ENCODE measurements around the gene MPV17L2. TPM values are rescaled to one million over a fixed set of nuclear protein-coding genes. Genes with fewer than 3 reads are reported as not detected.

Gene MPV17L2
- total and polyA plus RNA-seq, 4 donors: 3.6 to 28.0 (median 14.1) TPM

DNA sequence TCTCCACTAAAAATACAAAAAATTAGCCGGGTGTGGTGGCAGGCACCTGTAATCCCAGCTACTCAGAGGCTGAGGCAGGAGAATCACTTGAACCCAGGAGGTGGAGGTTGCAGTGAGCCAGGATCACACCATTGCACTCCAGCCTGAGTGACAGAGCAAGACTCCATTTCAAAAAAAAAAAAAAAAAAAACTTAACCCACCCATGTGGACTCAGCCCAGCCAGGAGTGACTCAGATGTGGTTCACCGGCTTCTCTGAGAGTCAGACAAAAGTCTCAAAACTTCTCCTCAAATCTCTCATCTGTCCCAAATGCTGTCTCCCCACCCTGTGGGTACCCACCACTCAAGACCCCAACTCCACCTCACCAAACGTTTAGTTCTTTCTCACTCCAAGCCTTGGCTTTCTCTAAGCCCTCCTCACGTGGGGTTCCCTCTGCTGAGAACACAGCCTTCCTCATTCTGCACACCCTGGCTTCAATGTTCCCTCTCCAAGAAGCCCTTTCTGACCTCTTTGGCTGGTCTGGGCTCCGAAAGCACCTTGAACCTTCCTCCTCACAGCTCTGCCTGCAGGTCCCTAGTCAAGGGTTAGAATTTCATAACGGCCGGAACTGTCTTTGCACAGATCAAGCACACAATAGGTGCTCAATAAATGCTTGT lies 21.9 kb downstream of the MPV17L2 start:
- 76% methylated on average over 7 of the region's 7 CpGs for WGBS
- TF ChIP-seq HNF4G (IDR thresholded peaks at IDR 0.05): no peak
- no peak for TF ChIP-seq RXRA (IDR thresholded peaks at IDR 0.05)
- TF ChIP-seq HNF4A (conservative IDR thresholded peaks at IDR 0.05): no peak
- no peak for TF ChIP-seq JUND (IDR thresholded peaks at IDR 0.05)
- no peak for TF ChIP-seq EGR1 (IDR thresholded peaks at IDR 0.05; ENCODE audit: low read depth in 2 of 2)
- TF ChIP-seq FOXA2 (IDR thresholded peaks at IDR 0.05): no peak
- TF ChIP-seq RAD21 (IDR thresholded peaks at IDR 0.05): no peak
- TF ChIP-seq GABPA (IDR thresholded peaks at IDR 0.05 in 1 of 2, conservative IDR thresholded peaks at IDR 0.05 in 1 of 2): no peak
- no peak for TF ChIP-seq NR2F2 (IDR thresholded peaks at IDR 0.05)

DNA sequence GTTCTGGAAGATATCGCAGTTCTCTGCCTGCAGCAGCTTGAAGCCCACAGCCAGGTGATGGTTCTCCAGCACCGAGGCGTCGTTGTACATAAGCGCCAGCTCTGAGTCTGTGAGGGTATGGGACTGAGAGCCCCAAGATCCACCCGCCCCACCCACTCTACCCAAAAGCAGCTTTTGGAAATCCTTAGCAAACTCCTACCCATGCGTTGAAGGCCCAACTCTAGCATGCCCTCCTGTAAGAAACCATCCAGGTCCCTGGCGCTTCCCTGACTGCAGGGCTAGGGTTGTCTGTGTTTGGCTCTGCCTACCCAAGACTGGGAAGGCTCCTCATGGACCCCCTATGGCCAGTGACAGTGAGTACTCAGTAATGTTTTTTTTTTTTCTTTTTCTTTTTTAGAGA lies 23.8 kb downstream of the MPV17L2 start:
- no peaks in the 10 kb centered on the region for H3K9me3 ChIP-seq (ENCODE audit: control insufficient read depth in 4 of 4, low read length in 3 of 4)
- H3K27me3 ChIP-seq (ENCODE audit: control insufficient read depth in 4 of 4, insufficient read depth in 4 of 4, low read length in 3 of 4): no peaks in the 10 kb centered on the region
- H3K4me1 ChIP-seq (ENCODE audit: control insufficient read depth in 4 of 4, insufficient read depth in 4 of 4, low read length in 3 of 4): no peaks in the 10 kb centered on the region
- H3K4me3 ChIP-seq (ENCODE audit: low read depth in 1 of 3, low read length in 3 of 3): no peak overlapping the region
- TF ChIP-seq RAD21 (IDR thresholded peaks at IDR 0.05) (no peak), HNF4A (conservative IDR thresholded peaks at IDR 0.05) (no peak), GABPA (IDR thresholded peaks at IDR 0.05 in 1 of 2, conservative IDR thresholded peaks at IDR 0.05 in 1 of 2) (no peak), YY1 (IDR thresholded peaks at IDR 0.05) (no peak), JUND (IDR thresholded peaks at IDR 0.05) (no peak), EGR1 (IDR thresholded peaks at IDR 0.05; ENCODE audit: low read depth in 2 of 2) (no peak), RXRA (IDR thresholded peaks at IDR 0.05) (no peak)
- TF ChIP-seq, protein P1, sequence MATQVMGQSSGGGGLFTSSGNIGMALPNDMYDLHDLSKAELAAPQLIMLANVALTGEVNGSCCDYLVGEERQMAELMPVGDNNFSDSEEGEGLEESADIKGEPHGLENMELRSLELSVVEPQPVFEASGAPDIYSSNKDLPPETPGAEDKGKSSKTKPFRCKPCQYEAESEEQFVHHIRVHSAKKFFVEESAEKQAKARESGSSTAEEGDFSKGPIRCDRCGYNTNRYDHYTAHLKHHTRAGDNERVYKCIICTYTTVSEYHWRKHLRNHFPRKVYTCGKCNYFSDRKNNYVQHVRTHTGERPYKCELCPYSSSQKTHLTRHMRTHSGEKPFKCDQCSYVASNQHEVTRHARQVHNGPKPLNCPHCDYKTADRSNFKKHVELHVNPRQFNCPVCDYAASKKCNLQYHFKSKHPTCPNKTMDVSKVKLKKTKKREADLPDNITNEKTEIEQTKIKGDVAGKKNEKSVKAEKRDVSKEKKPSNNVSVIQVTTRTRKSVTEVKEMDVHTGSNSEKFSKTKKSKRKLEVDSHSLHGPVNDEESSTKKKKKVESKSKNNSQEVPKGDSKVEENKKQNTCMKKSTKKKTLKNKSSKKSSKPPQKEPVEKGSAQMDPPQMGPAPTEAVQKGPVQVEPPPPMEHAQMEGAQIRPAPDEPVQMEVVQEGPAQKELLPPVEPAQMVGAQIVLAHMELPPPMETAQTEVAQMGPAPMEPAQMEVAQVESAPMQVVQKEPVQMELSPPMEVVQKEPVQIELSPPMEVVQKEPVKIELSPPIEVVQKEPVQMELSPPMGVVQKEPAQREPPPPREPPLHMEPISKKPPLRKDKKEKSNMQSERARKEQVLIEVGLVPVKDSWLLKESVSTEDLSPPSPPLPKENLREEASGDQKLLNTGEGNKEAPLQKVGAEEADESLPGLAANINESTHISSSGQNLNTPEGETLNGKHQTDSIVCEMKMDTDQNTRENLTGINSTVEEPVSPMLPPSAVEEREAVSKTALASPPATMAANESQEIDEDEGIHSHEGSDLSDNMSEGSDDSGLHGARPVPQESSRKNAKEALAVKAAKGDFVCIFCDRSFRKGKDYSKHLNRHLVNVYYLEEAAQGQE (IDR thresholded peaks at IDR 0.05): no peak
- TF ChIP-seq, protein P2, sequence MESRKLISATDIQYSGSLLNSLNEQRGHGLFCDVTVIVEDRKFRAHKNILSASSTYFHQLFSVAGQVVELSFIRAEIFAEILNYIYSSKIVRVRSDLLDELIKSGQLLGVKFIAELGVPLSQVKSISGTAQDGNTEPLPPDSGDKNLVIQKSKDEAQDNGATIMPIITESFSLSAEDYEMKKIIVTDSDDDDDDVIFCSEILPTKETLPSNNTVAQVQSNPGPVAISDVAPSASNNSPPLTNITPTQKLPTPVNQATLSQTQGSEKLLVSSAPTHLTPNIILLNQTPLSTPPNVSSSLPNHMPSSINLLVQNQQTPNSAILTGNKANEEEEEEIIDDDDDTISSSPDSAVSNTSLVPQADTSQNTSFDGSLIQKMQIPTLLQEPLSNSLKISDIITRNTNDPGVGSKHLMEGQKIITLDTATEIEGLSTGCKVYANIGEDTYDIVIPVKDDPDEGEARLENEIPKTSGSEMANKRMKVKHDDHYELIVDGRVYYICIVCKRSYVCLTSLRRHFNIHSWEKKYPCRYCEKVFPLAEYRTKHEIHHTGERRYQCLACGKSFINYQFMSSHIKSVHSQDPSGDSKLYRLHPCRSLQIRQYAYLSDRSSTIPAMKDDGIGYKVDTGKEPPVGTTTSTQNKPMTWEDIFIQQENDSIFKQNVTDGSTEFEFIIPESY (IDR thresholded peaks at IDR 0.05): no peak
- TF ChIP-seq, protein P3, sequence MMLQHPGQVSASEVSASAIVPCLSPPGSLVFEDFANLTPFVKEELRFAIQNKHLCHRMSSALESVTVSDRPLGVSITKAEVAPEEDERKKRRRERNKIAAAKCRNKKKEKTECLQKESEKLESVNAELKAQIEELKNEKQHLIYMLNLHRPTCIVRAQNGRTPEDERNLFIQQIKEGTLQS (IDR thresholded peaks at IDR 0.05): no peak
- H3K36me3 ChIP-seq (ENCODE audit: control insufficient read depth in 4 of 4, insufficient read depth in 3 of 4, low read depth in 1 of 4, low read length in 3 of 4): no peaks in the 10 kb centered on the region
- no peak overlapping the region for H3K9ac ChIP-seq (ENCODE audit: low read depth in 1 of 2, low read length in 2 of 2)
- no peak overlapping the region for H3K27ac ChIP-seq (ENCODE audit: low read depth in 1 of 2, low read length in 2 of 2)
- DNase-seq (ENCODE audit: low spot score): no peak
- 96% methylated on average over 8 of the region's 8 CpGs for WGBS

More for the DNA sequence above, 21.9 kb downstream of the MPV17L2 start:
- no peak for DNase-seq (ENCODE audit: low spot score)
- no peak overlapping the region for H3K27ac ChIP-seq (ENCODE audit: low read depth in 1 of 2, low read length in 2 of 2)
- H3K4me3 ChIP-seq (ENCODE audit: low read depth in 1 of 3, low read length in 3 of 3): no peak overlapping the region
- no peaks in the 10 kb centered on the region for H3K27me3 ChIP-seq (ENCODE audit: control insufficient read depth in 4 of 4, insufficient read depth in 4 of 4, low read length in 3 of 4)
- H3K4me1 ChIP-seq (ENCODE audit: control insufficient read depth in 4 of 4, insufficient read depth in 4 of 4, low read length in 3 of 4): no peaks in the 10 kb centered on the region
- H3K9me3 ChIP-seq (ENCODE audit: control insufficient read depth in 4 of 4, low read length in 3 of 4): no peaks in the 10 kb centered on the region
- no peak overlapping the region for H3K9ac ChIP-seq (ENCODE audit: low read depth in 1 of 2, low read length in 2 of 2)
- H3K36me3 ChIP-seq (ENCODE audit: control insufficient read depth in 4 of 4, insufficient read depth in 3 of 4, low read depth in 1 of 4, low read length in 3 of 4): no peaks in the 10 kb centered on the region
